Stimulated activated CD8-positive, alpha-beta memory T cell treated with anti-CD3 and anti-CD28 coated beads, Interleukin-4, amount 100 ng/mL, for 48 hours (primary cell): ENCODE results near the gene SELENOV.
"Not testable (repeated sequence)": the region's sequence is repeated elsewhere in the genome, so short reads cannot be mapped to it uniquely, and the experiment has no call there.

Experiments
- DNase-seq: peaks from one replicate; pipeline ENCODE4 v3.0.0-alpha.2; 2020

The SELENOV gene

GRCh38 chr19:39514840-39515550 is at the start of gene SELENOV:
SELENOV (plus strand) TSS chr19:39515139; CDS start chr19:39515213, 74 bp downstream.
- peak; percentile 45 for DNase-seq

GRCh38 chr19:39465956-39466747 is 48.8 kb upstream of the SELENOV start:
- DNase-seq, result no peak

- DNase-seq, result no peak
Observed at GRCh38 chr19:39467941-39468340, 47.0 kb upstream of the SELENOV start.

GRCh38 chr19:39469036-39469435 is 45.9 kb upstream of the SELENOV start:
- no peak for DNase-seq

- DNase-seq, result no peak
Observed at GRCh38 chr19:39469567-39469966, 45.4 kb upstream of the SELENOV start.

- DNase-seq, result no peak
Observed at GRCh38 chr19:39470724-39471339, 44.1 kb upstream of the SELENOV start.

- peak; percentile 43 for DNase-seq
Observed at GRCh38 chr19:39471756-39472536, 43.0 kb upstream of the SELENOV start.

GRCh38 chr19:39472746-39473442 is 42.0 kb upstream of the SELENOV start:
- DNase-seq, result no peak

GRCh38 chr19:39473443-39473960 is 41.4 kb upstream of the SELENOV start:
- DNase-seq, result no peak

- peak; percentile 84 for DNase-seq
Observed at GRCh38 chr19:39474139-39474620, 40.8 kb upstream of the SELENOV start.

GRCh38 chr19:39475748-39476147 is 39.2 kb upstream of the SELENOV start:
- DNase-seq, result no peak

GRCh38 chr19:39479319-39479801 is 35.6 kb upstream of the SELENOV start:
- DNase-seq, result not testable (repeated sequence)

GRCh38 chr19:39479916-39480315 is 35.0 kb upstream of the SELENOV start:
- DNase-seq, result no peak

GRCh38 chr19:39480337-39481228 is 34.4 kb upstream of the SELENOV start, which contains the start of gene TIMM50:
TIMM50 (plus strand) TSS chr19:39480838; CDS start chr19:39480854, 16 bp downstream.
- peak; percentile 99 for DNase-seq

- DNase-seq, result no peak
Observed at GRCh38 chr19:39481229-39481545, 33.8 kb upstream of the SELENOV start.

GRCh38 chr19:39481676-39482075 is 33.3 kb upstream of the SELENOV start:
- DNase-seq, result no peak

GRCh38 chr19:39483141-39483540 is 31.8 kb upstream of the SELENOV start:
- no peak for DNase-seq

- no peak for DNase-seq
Observed at GRCh38 chr19:39489756-39490155, 25.2 kb upstream of the SELENOV start.

GRCh38 chr19:39492225-39492624 is 22.7 kb upstream of the SELENOV start:
- no peak for DNase-seq

- DNase-seq, result no peak
Observed at GRCh38 chr19:39492788-39493187, 22.2 kb upstream of the SELENOV start.

GRCh38 chr19:39494661-39495060 is 20.3 kb upstream of the SELENOV start:
- no peak for DNase-seq
